NB4 (cell line): Measurements from ENCODE around the gene MAPK6.

Experiments used
- POLR2A ChIP-seq: IDR thresholded peaks from 2 replicates; pipeline ENCODE4 v1.6.1; 2011; ENCODE audit warnings: mild to moderate bottlenecking; ENCODE audit not compliant: insufficient read length; ENCODE audit errors: extremely low read depth
- TF ChIP-seq, protein P1 (sequence below): IDR thresholded peaks from one replicate; pipeline ENCODE4 v1.5.1; 2012; ENCODE audit warnings: low read depth, low read length

- TF ChIP-seq, protein P1, sequence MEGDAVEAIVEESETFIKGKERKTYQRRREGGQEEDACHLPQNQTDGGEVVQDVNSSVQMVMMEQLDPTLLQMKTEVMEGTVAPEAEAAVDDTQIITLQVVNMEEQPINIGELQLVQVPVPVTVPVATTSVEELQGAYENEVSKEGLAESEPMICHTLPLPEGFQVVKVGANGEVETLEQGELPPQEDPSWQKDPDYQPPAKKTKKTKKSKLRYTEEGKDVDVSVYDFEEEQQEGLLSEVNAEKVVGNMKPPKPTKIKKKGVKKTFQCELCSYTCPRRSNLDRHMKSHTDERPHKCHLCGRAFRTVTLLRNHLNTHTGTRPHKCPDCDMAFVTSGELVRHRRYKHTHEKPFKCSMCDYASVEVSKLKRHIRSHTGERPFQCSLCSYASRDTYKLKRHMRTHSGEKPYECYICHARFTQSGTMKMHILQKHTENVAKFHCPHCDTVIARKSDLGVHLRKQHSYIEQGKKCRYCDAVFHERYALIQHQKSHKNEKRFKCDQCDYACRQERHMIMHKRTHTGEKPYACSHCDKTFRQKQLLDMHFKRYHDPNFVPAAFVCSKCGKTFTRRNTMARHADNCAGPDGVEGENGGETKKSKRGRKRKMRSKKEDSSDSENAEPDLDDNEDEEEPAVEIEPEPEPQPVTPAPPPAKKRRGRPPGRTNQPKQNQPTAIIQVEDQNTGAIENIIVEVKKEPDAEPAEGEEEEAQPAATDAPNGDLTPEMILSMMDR = no peak
- no peak for TF ChIP-seq POLR2A
These were observed 95.4 kb downstream of the MAPK6 start for GRCh38 chr15:52114261-52115055.
